K562 (cell line): ENCODE data around the gene HCN3. TPM values are rescaled to one million over a fixed set of nuclear protein-coding genes. Genes with fewer than 3 reads are reported as not detected.
A peak's percentile ranks its signal among the peaks of the same experiment; 100 is the strongest.

Experiments
- ATF1 ChIP-seq, 2 experiments: fragments of 450-650 bp in 1 of 2; IDR thresholded peaks; 2 replicates each; pipeline ENCODE4 v1.6.1; 2016; ENCODE audit warnings: missing compliant biosample characterization in 1 of 2, missing genetic modification characterization in 1 of 2
- C11orf30 ChIP-seq: fragments of 450-650 bp; IDR thresholded peaks from 2 replicates; pipeline ENCODE4 v1.6.1; 2016; ENCODE audit warnings: low read depth, mild to moderate bottlenecking
- CBFB ChIP-seq: sonication (generic); formaldehyde crosslinking; IDR thresholded peaks from 2 replicates; pipeline ENCODE4 v1.4.0; 2020; ENCODE audit warnings: mild to moderate bottlenecking, missing genetic modification reagents
- FOXM1 ChIP-seq, 2 experiments: fragments of 450-650 bp in 1 of 2; sonication (generic) in 1 of 2; formaldehyde crosslinking in 1 of 2; IDR thresholded peaks; 2 replicates each; pipeline versions ENCODE4 v1.6.1 to v1.9.0; 2017 to 2022; ENCODE audit warnings: low read depth in 2 of 2, mild to moderate bottlenecking in 2 of 2, missing genetic modification reagents in 1 of 2, moderate library complexity in 1 of 2
- GABPA ChIP-seq: fragments of 200-800 bp; sonication (Bioruptor generic); conservative IDR thresholded peaks from 2 replicates; pipeline ENCODE4 v1.6.1; 2016; ENCODE audit warnings: low read depth, missing genetic modification characterization, missing compliant biosample characterization
- KDM1A ChIP-seq, 2 experiments: fragments of 450-650 bp; IDR thresholded peaks; 2 replicates each; pipeline ENCODE4 v1.6.1; 2016; ENCODE audit warnings: mild to moderate bottlenecking in 2 of 2
- POLR2AphosphoS5 ChIP-seq: IDR thresholded peaks from 2 replicates; pipeline ENCODE4 v1.6.1; 2011; ENCODE audit warnings: mild to moderate bottlenecking, low read depth, low read length, moderate library complexity; ENCODE audit not compliant: control insufficient read depth, insufficient read depth
- RNF219 ChIP-seq: fragments of 250-450 bp; sonication (Bioruptor Pico); IDR thresholded peaks from 2 replicates; pipeline ENCODE4 v1.5.0; 2022; ENCODE audit warnings: mild to moderate bottlenecking
- STAG1 ChIP-seq: sonication (generic); formaldehyde crosslinking; IDR thresholded peaks from 2 replicates; pipeline ENCODE4 v1.5.0; 2020; ENCODE audit warnings: missing genetic modification reagents, borderline replicate concordance
- ZBTB33 ChIP-seq: sonication (generic); formaldehyde crosslinking; IDR thresholded peaks from 2 replicates; pipeline ENCODE4 v1.8.1; 2023; ENCODE audit warnings: mild to moderate bottlenecking, missing genetic modification reagents
- ZNF232 ChIP-seq: sonication (generic); formaldehyde crosslinking; IDR thresholded peaks from 2 replicates; pipeline ENCODE4 v1.8.0; 2022; ENCODE audit warnings: mild to moderate bottlenecking, missing genetic modification reagents
- ZNF318 ChIP-seq, 2 experiments: fragments of 450-650 bp; IDR thresholded peaks; 2 replicates each; pipeline ENCODE4 v1.6.1; 2016; ENCODE audit warnings: mild to moderate bottlenecking in 2 of 2, borderline replicate concordance in 1 of 2, low read depth in 1 of 2, moderate library complexity in 1 of 2
- ZNF354B ChIP-seq: fragments of 250-450 bp; sonication (Bioruptor Pico); IDR thresholded peaks from 2 replicates; pipeline ENCODE4 v1.4.0; 2020
- ZNF655 ChIP-seq: fragments of 250-450 bp; sonication (Bioruptor Pico); IDR thresholded peaks from 2 replicates; pipeline ENCODE4 v1.5.0; 2021
- polyA plus RNA-seq, 8 experiments: library from polyadenylated mRNA; depleted of rRNA in 4 of 8; stranded (reverse) in 5 of 8; unstranded in 3 of 8; fragments of >200 nt; fragmentation: Nextera tagmentation in 2 of 8; fragmentation: Illumina TruSeq in 1 of 8; extraction: Ambion mirVana in 2 of 8; extraction: Trizol in 1 of 8; gene quantifications; 2 replicates each; pipeline versions ENCODE4 v1.2.1 to v1.2.3, GENCODE V29; 2011 to 2014; ENCODE audit warnings: inconsistent platforms in 1 of 8, missing spikeins in 1 of 8
- total RNA-seq, 7 experiments: library from RNA; depleted of rRNA in 6 of 7; stranded (reverse); fragments of >200 nt in 6 of 7; fragmentation: Illumina TruSeq in 2 of 7; extraction: Trizol in 2 of 7; gene quantifications; 2 replicates each; pipeline versions ENCODE4 v1.2.1 to v1.2.3, GENCODE V29; 2011 to 2021; ENCODE audit warnings: low replicate concordance in 1 of 7

HCN3 gene
- total and polyA plus RNA-seq, 9 of the 15 experiments (the other 6 are each of a cell fraction or from before 2014, with no cell fraction given): 0.91 to 9.7 (median 3.9) TPM

GRCh38 chr1:155241841-155242264 lies 35.4 kb upstream of the HCN3 start (continued):
- 0 out of 2 replicates have a peak, but pooled peaks have one; percentile 8 for TF ChIP-seq FOXM1 (IDR thresholded peaks at IDR 0.05; ENCODE audit: low read depth)
- TF ChIP-seq FOXM1 (CRISPR knock-in tag; IDR thresholded peaks at IDR 0.05; ENCODE audit: low read depth): no peak
- no peak for TF ChIP-seq POLR2AphosphoS5
- TF ChIP-seq ATF1 (CRISPR knock-in tag; IDR thresholded peaks at IDR 0.05): no peak
- no peak for TF ChIP-seq ATF1 (tag; IDR thresholded peaks at IDR 0.05)
- no peak for TF ChIP-seq ZNF318 (IDR thresholded peaks at IDR 0.05; ENCODE audit: borderline replicate concordance in 1 of 2, low read depth in 1 of 2)
- no peak for TF ChIP-seq CBFB (CRISPR knock-in tag)
- TF ChIP-seq STAG1: no peak
- peak; percentile 91 for TF ChIP-seq ZBTB33
- no peak for TF ChIP-seq C11orf30
- no peak for TF ChIP-seq ZNF354B (CRISPR knock-in tag)
- TF ChIP-seq RNF219 (CRISPR knock-in tag): no peak
- no peak for TF ChIP-seq ZNF655
- TF ChIP-seq ZNF232 (CRISPR knock-in tag): no peak
- peak; percentile 71 to 83 for TF ChIP-seq KDM1A (IDR thresholded peaks at IDR 0.05)
- TF ChIP-seq GABPA (tag): no peak
